NCI-H2171 treated with DMSO at 0.1 percent for 48 hours (cell line): ENCODE measurements around the gene UFC1.

Experiments used
- DNase-seq: peaks from one replicate; lab custom pipeline; 2025; lab: John Stamatoyannopoulos, UW

The UFC1 gene

GRCh38 chr1:161193561-161194235 lies 39.9 kb downstream of the UFC1 start:
- DNase-seq, result no peak

GRCh38 chr1:161195171-161195570 lies 41.4 kb downstream of the UFC1 start:
- no peak for DNase-seq

DNA sequence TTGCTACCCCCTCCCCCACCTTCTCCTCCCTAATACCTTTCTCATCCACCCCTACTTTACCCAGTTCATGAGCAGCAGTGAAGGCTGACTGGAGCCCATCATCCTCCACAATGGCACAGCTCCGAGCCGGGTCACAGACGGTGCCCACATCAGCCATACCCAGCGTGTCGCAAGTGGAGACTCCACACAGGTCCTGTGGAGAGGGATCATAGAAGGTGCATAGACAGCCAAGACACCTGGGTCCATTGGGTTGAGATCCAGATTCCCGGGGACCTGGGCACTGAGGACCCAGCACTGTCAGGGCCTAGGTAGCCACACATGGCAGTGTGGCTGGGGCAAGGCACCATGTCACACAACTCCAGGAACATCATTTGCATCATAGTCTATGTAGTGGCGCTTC lies 42.3 kb downstream of the UFC1 start:
- DNase-seq, result no peak

- no peak for DNase-seq
These were observed 43.0 kb downstream of the UFC1 start for GRCh38 chr1:161196521-161197451.

DNA sequence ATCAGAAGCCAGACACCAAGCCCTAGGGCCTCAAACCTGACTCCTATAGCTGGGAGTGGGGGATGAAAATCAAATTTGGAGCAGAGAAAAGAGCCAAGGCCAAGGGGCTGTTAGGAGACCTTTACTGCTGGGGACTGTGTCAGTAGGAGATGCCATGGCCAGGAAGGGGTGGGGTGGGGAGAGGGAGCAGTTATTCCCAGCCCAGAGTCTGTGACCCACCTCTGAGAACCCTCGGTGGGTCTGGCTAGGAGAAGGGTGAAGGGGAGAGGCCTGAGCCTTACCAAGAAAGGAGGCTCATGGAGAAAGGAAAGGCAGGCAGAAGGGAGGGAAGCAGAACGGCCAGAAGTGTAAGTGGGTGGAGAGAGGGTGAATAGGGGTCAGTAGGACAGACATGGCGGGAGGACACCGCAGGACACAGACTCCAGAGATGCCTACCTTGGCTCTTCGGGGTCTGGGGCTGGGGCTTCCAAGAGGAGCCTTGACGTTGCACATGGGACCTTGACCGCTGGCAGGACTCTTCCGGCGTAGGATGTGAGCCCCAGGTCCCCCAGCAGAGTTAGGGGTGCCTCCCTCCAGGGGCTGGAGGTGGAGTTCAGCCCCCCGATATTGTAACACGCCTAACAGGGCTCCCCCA lies 43.9 kb downstream of the UFC1 start:
- no peak for DNase-seq

- DNase-seq, result no peak
These were observed 44.6 kb downstream of the UFC1 start for GRCh38 chr1:161198194-161198896.

- no peak for DNase-seq
These were observed 45.2 kb downstream of the UFC1 start, which contains the start of gene ADAMTS4 for GRCh38 chr1:161198897-161199431. ADAMTS4 (minus strand) TSS chr1:161199054; CDS start chr1:161198627, 427 bp downstream.

DNA sequence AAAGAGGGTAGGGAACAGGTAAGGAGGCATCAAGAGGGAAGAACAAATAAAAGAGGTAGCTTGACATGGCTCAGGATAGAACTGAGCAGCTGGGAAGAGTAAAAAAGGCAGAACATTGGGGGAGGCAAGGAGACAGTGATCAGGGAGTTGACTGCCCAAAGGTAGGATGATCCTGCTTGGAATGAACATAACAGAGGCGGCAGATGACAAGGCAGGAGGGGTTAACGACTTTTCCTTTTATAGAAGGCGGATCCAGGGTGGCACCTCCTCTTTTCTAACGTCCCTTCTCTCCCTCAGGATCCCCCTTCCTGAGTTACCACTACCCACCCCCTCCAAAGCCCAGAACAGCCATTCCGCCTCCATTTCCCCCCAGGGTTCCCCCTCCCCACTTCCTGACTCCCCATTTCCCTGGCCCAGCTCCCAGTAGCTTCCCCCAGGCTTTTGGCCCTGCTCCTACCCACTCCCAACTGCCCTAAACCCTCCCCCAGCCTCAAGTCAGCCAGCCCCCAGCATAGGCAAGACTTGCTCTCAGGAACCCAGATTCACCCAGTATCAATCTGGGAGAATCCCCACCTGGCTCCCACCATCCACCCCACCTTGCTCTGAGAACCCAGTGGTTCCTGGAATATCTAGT lies 45.8 kb downstream of the UFC1 start:
- no peak for DNase-seq

GRCh38 chr1:161200421-161200991 lies 46.7 kb downstream of the UFC1 start:
- DNase-seq, result no peak

DNA sequence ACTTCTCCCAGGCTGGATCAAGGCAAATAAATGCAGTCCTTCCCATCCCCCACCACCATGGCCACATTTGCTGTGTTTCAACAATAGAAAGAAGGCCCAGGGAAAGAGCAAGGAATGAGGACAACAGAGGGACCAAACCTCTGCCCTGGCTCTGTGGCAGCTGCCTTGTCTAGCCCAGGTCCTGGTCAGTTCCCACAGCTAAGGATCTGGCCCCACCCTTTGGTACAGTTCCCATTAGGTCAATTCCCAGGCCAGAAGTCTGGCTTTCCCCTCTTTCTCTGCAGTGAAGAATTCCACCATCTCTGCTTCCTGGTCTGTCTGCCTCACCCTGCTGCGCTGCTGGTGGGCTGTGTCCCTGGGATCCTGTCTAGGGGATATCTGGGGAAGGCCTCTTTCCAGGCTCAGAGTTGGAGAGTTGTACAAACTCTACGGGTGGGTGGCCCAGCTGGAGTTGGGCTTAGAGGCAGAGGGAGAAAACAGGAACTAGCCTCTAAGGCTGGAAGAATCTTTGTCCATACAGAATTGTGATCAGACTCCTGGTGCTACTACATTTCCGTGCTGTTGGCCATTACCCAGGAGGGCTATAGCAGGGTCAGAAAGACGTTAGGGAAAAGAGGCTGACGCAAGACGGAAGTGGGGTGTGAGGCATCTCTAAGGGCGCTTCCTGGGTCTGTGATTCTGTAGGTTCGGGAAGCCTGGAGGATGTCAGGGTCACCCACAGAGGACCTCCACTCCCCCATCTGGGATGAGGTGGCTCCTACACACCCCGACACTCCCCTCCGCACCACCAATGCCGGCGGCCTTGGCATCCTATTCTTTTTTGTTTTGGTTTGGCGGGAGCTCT lies 47.4 kb downstream of the UFC1 start:
- no peak for DNase-seq

DNA sequence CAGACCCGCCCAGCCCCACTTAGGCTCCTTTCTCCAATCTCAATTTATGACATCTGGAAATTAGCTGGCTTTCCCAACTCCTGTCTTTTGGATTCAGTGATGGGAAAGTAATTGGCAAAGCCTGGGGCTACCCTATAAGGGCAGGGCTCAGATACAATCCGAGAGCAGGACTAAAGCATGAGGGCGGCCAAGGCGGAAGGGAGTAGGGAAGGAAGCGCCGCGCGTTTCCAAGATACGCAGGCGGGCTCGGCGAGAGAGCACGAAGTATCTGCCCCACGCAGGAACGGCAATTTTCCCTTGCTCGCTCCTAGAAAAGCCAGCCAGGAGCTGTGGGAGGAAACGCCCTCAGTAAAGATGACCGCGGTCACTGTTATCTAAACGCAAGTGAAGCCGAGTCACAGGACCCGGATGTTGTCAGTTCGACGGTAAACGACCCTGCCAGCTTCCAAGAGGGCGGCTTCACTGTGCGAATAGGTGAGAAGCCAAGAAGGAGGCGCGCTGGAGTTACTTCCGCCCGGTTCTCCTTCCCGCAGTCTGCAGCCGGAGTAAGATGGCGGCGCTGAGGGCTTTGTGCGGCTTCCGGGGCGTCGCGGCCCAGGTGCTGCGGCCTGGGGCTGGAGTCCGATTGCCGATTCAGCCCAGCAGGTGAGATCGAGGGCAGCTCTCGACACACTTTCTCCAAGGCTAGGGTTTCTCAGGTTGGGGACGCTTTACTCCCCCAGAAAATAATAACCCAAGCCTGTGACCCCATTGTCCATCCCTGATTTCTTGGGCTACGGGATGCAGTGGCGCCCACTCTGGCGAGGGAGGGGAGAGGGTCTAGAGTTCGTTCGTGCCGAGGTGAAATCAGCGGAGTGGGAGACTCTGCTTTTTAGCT lies 48.3 kb downstream of the UFC1 start, which contains the start of gene NDUFS2:
Gene NDUFS2 (plus strand): TSS at position 532 of the 877 bp plus-strand sequence. CDS start 19 bp downstream, at position 551.
- peak; percentile 99 for DNase-seq

DNA sequence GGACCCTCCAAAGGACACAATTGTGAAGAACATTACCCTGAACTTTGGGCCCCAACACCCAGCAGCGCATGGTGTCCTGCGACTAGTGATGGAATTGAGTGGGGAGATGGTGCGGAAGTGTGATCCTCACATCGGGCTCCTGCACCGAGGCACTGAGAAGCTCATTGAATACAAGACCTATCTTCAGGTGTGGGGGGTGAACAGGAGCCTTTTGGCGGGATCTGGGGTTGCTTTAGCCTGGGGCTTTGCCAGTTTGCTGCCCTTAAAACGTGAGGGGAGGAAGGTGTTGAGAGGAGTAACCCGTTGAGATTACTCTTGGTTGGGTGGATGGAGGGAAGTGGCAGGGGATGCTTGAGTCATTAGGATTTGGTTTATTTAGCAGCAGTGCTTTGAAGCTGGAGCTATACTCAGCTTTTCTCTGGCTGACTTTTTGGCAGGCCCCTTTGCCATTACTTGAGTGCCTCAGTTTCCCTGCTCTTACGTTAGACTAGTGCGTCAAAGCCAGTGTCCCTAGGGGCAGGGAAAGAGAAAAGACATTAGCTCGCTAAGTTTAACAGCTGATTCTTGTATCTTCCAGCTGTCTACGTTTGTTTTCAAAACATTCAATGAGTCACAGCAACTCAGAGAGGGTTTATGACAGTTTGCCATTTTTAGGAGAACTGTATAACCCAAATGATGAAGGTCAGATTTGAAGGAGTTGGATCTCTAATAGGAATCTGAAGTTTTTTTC lies 52.8 kb downstream of the UFC1 start:
- DNase-seq, result no peak

GRCh38 chr1:161207173-161207572 lies 53.4 kb downstream of the UFC1 start:
- no peak for DNase-seq
